Measurements from ENCODE around the gene ATF4.
"Not testable (repeated sequence)": the region's sequence is repeated elsewhere in the genome, so short reads cannot be mapped to it uniquely, and the experiment has no call there.

ATF4 gene

GRCh38 chr22:39522091-39522490, 1.7 kb downstream of the ATF4 start:
- not testable (repeated sequence) for DNase-seq; H3K9me3 ChIP-seq (replicated peaks; ENCODE audit: insufficient read depth, low read length); H3K27me3 ChIP-seq (replicated peaks; ENCODE audit: insufficient read depth, low read length); H3K9me2 ChIP-seq (replicated peaks; ENCODE audit: insufficient read depth, low read length); H2AFZ ChIP-seq (ENCODE audit: low read length)
- H3F3A ChIP-seq (ENCODE audit: insufficient read depth, low read length): peaks cover 80% of the 10 kb centered on the region
- H4K20me1 ChIP-seq (ENCODE audit: insufficient read depth, low read length): peaks cover 28% of the 10 kb centered on the region
- peaks cover 15% of the 10 kb centered on the region for H3K36me3 ChIP-seq (replicated peaks; ENCODE audit: insufficient read depth, low read length)
- peaks cover 24% of the 10 kb centered on the region for H3K4me1 ChIP-seq (ENCODE audit: low read length)
- peak overlapping the region; percentile 100 for H3K4me3 ChIP-seq (ENCODE audit: low read length)
- H3K27ac ChIP-seq (ENCODE audit: low read length): peak overlapping the region; percentile 85; the same call in 1 of the 2 replicates
- peaks cover 71% of the 10 kb centered on the region for H3K79me2 ChIP-seq (ENCODE audit: low read length)
- peak overlapping the region; percentile 49; the same call in 1 of the 2 replicates for H3K4me2 ChIP-seq (ENCODE audit: low read depth, low read length)
- H3K9ac ChIP-seq (ENCODE audit: low read length): peak overlapping the region; percentile 100; the same call in 1 of the 2 replicates

- peaks cover 28% of the 10 kb centered on the region for H4K20me1 ChIP-seq (ENCODE audit: insufficient read depth, low read length)
- no peak for DNase-seq
- peaks cover 85% of the 10 kb centered on the region for H3F3A ChIP-seq (ENCODE audit: insufficient read depth, low read length)
- H3K9me3 ChIP-seq (replicated peaks; ENCODE audit: insufficient read depth, low read length): no peaks in the 10 kb centered on the region
- H3K4me2 ChIP-seq (ENCODE audit: low read depth, low read length): peak overlapping the region; percentile 34; the same call in 1 of the 2 replicates
- peaks cover 30% of the 10 kb centered on the region for H3K4me1 ChIP-seq (ENCODE audit: low read length)
- H3K36me3 ChIP-seq (replicated peaks; ENCODE audit: insufficient read depth, low read length): peaks cover 15% of the 10 kb centered on the region
- no peak overlapping the region for H3K4me3 ChIP-seq (ENCODE audit: low read length)
- no peak overlapping the region for H3K27ac ChIP-seq (ENCODE audit: low read length)
- no peak for TF ChIP-seq EZH2phosphoT487 (IDR thresholded peaks at IDR 0.05; ENCODE audit: low read length)
- no peak for TF ChIP-seq EZH2 (optimal IDR thresholded peaks at IDR 0.05; ENCODE audit: low read depth, low read length)
- no peak for TF ChIP-seq CTCF (IDR thresholded peaks at IDR 0.05; ENCODE audit: low read length)
- H3K9ac ChIP-seq (ENCODE audit: low read length): no peak overlapping the region
- H2AFZ ChIP-seq (ENCODE audit: low read length): no peak overlapping the region
- no peaks in the 10 kb centered on the region for H3K9me2 ChIP-seq (replicated peaks; ENCODE audit: insufficient read depth, low read length)
- peaks cover 67% of the 10 kb centered on the region for H3K79me2 ChIP-seq (ENCODE audit: low read length)
- no peaks in the 10 kb centered on the region for H3K27me3 ChIP-seq (replicated peaks; ENCODE audit: insufficient read depth, low read length)
These were observed 2.4 kb downstream of the ATF4 start for GRCh38 chr22:39522567-39523300.

- no peaks in the 10 kb centered on the region for H3K9me2 ChIP-seq (replicated peaks; ENCODE audit: insufficient read depth, low read length)
- no peaks in the 10 kb centered on the region for H3K27me3 ChIP-seq (replicated peaks; ENCODE audit: insufficient read depth, low read length)
- H2AFZ ChIP-seq (ENCODE audit: low read length): no peak overlapping the region
- H3K4me2 ChIP-seq (ENCODE audit: low read depth, low read length): no peak overlapping the region
- TF ChIP-seq CTCF (IDR thresholded peaks at IDR 0.05; ENCODE audit: low read length) (no peak), EZH2phosphoT487 (IDR thresholded peaks at IDR 0.05; ENCODE audit: low read length) (no peak)
- peaks cover 15% of the 10 kb centered on the region for H3K36me3 ChIP-seq (replicated peaks; ENCODE audit: insufficient read depth, low read length)
- H3F3A ChIP-seq (ENCODE audit: insufficient read depth, low read length): peaks cover 85% of the 10 kb centered on the region
- peaks cover 57% of the 10 kb centered on the region for H3K79me2 ChIP-seq (ENCODE audit: low read length)
- H3K4me3 ChIP-seq (ENCODE audit: low read length): no peak overlapping the region
- DNase-seq: no peak
- H3K9ac ChIP-seq (ENCODE audit: low read length): no peak overlapping the region
- H3K9me3 ChIP-seq (replicated peaks; ENCODE audit: insufficient read depth, low read length): no peaks in the 10 kb centered on the region
- peaks cover 28% of the 10 kb centered on the region for H4K20me1 ChIP-seq (ENCODE audit: insufficient read depth, low read length)
- no peak overlapping the region; the same call in 1 of the 2 replicates for H3K27ac ChIP-seq (ENCODE audit: low read length)
- peaks cover 30% of the 10 kb centered on the region for H3K4me1 ChIP-seq (ENCODE audit: low read length)
These were observed 3.9 kb downstream of the ATF4 start for GRCh38 chr22:39524089-39524752.

Data from MM.1S (cell line).